PFSK-1 (cell line): ENCODE measurements around the gene ASB16.

Experiments used
- POLR2AphosphoS5 ChIP-seq: IDR thresholded peaks from 2 replicates; pipeline ENCODE4 v1.6.1; 2012; ENCODE audit warnings: low read depth, mild to moderate bottlenecking, control low read depth, low read length, moderate library complexity
- SIN3A ChIP-seq: IDR thresholded peaks from 2 replicates; pipeline ENCODE4 v1.6.1; 2012; ENCODE audit warnings: mild to moderate bottlenecking, low read length, moderate library complexity, borderline replicate concordance; ENCODE audit not compliant: insufficient read depth
- TAF1 ChIP-seq: IDR thresholded peaks from 2 replicates; pipeline ENCODE4 v1.6.1; 2012; ENCODE audit warnings: low read length, control low read depth, borderline replicate concordance; ENCODE audit not compliant: insufficient read depth
- TF ChIP-seq, protein P1 (sequence below), 2 experiments: IDR thresholded peaks; 2 replicates each; pipeline versions ENCODE4 v1.6.1 to v1.8.0; 2011 to 2012; ENCODE audit warnings: low read depth in 2 of 2, low read length in 2 of 2, control low read depth in 1 of 2, inconsistent platforms in 1 of 2, mild to moderate bottlenecking in 1 of 2, moderate library complexity in 1 of 2; ENCODE audit not compliant: insufficient read depth in 1 of 2

DNA sequence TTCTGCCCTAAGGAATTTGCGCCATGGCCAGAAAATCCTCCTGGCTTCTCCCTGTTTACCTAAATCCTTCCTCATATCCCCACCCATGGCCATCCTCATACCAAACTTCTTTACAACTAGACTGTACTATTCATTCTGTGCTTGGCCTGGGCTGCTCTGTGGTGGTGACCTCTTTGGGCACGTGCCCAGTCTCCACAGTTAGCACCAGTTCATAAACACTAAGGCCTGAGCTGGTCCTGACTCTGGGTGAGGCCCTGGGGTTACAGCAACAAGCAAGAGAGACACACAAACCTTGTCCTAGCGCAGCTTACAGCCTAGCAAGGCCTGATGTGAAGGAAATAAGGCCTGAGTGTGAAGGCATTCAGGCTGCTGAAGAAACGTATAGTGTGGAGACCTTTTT is 32.3 kb downstream of the ASB16 start:
- TF ChIP-seq POLR2AphosphoS5: no peak
- TF ChIP-seq TAF1: no peak
- TF ChIP-seq SIN3A: no peak
- TF ChIP-seq, protein P1, sequence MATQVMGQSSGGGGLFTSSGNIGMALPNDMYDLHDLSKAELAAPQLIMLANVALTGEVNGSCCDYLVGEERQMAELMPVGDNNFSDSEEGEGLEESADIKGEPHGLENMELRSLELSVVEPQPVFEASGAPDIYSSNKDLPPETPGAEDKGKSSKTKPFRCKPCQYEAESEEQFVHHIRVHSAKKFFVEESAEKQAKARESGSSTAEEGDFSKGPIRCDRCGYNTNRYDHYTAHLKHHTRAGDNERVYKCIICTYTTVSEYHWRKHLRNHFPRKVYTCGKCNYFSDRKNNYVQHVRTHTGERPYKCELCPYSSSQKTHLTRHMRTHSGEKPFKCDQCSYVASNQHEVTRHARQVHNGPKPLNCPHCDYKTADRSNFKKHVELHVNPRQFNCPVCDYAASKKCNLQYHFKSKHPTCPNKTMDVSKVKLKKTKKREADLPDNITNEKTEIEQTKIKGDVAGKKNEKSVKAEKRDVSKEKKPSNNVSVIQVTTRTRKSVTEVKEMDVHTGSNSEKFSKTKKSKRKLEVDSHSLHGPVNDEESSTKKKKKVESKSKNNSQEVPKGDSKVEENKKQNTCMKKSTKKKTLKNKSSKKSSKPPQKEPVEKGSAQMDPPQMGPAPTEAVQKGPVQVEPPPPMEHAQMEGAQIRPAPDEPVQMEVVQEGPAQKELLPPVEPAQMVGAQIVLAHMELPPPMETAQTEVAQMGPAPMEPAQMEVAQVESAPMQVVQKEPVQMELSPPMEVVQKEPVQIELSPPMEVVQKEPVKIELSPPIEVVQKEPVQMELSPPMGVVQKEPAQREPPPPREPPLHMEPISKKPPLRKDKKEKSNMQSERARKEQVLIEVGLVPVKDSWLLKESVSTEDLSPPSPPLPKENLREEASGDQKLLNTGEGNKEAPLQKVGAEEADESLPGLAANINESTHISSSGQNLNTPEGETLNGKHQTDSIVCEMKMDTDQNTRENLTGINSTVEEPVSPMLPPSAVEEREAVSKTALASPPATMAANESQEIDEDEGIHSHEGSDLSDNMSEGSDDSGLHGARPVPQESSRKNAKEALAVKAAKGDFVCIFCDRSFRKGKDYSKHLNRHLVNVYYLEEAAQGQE (IDR thresholded peaks at IDR 0.05; ENCODE audit: insufficient read depth in 1 of 2, low read depth in 2 of 2, low read length in 2 of 2): no peak
